HL-60 (cell line): ENCODE data around the gene MBNL1.

Experiments used
- DNase-seq, 2 experiments: peaks; one replicate each; pipeline ENCODE4 v3.0.0-alpha.2; 2010 to 2020; ENCODE audit warnings: low read depth in 1 of 2, low spot score in 1 of 2
- H3K27ac ChIP-seq: fragments of 250-450 bp; sonication (Bioruptor Pico); replicated peaks from 2 replicates; pipeline ENCODE4 v1.5.1; 2020; ENCODE audit warnings: mild to moderate bottlenecking, moderate library complexity
- H3K27me3 ChIP-seq: fragments of 250-450 bp; sonication (Bioruptor Pico); 2 replicates; pipeline ENCODE4 v1.5.1; 2021; ENCODE audit warnings: mild to moderate bottlenecking, moderate library complexity; ENCODE audit not compliant: insufficient read depth, poor library complexity, severe bottlenecking
- H3K4me3 ChIP-seq: replicated peaks from 2 replicates; pipeline ENCODE4 v1.5.1; 2011; ENCODE audit warnings: mild to moderate bottlenecking, control low read depth, low read length; ENCODE audit not compliant: insufficient read depth
- CTCF ChIP-seq: IDR thresholded peaks from one replicate; pipeline ENCODE4 v1.5.1; 2011; ENCODE audit warnings: low read length, control low read depth, inconsistent platforms; ENCODE audit not compliant: insufficient read depth
- GABPA ChIP-seq: IDR thresholded peaks from 2 replicates; pipeline ENCODE4 v1.6.1; 2012; ENCODE audit warnings: low read depth
- POLR2AphosphoS5 ChIP-seq: IDR thresholded peaks from 2 replicates; pipeline ENCODE4 v1.6.1; 2012; ENCODE audit warnings: low read depth
- REST ChIP-seq: IDR thresholded peaks from 2 replicates; pipeline ENCODE4 v1.6.1; 2012; ENCODE audit warnings: low read depth; ENCODE audit not compliant: insufficient replicate concordance
- SPI1 ChIP-seq: IDR thresholded peaks from 2 replicates; pipeline ENCODE4 v1.6.1; 2012; ENCODE audit warnings: low read depth, mild to moderate bottlenecking, borderline replicate concordance

Gene MBNL1

GRCh38 chr3:152444029-152444641, 175.4 kb downstream of the MBNL1 start:
- Histone ChIP-seq H3K27me3 (no peaks in the 10 kb centered on the region), H3K4me3 (no peak overlapping the region), H3K27ac (no peak overlapping the region)
- TF ChIP-seq SPI1 (no peak), REST (no peak), GABPA (no peak), CTCF (peak; percentile 15), POLR2AphosphoS5 (no peak)
- no peak for DNase-seq

DNA sequence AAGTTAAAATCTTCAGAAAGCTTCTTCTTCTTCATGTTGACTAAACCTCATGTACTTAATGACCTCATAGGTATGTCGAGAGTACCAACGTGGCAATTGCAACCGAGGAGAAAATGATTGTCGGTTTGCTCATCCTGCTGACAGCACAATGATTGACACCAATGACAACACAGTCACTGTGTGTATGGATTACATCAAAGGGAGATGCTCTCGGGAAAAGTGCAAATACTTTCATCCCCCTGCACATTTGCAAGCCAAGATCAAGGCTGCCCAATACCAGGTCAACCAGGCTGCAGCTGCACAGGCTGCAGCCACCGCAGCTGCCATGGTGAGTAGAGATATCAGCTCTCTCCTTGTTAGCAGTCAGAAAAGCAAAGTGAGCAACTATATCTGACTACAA, 176.5 kb downstream of the MBNL1 start:
- TF ChIP-seq CTCF, result no peak
- TF ChIP-seq POLR2AphosphoS5, result no peak
- TF ChIP-seq REST, result no peak
- no peak for TF ChIP-seq GABPA
- TF ChIP-seq SPI1, result no peak
- H3K27me3 ChIP-seq, result no peaks in the 10 kb centered on the region
- H3K27ac ChIP-seq, result no peak overlapping the region
- H3K4me3 ChIP-seq, result no peak overlapping the region
- DNase-seq, result no peak

GRCh38 chr3:152446495-152446894, 177.8 kb downstream of the MBNL1 start:
- Histone ChIP-seq H3K27me3 (no peaks in the 10 kb centered on the region), H3K27ac (no peak overlapping the region), H3K4me3 (no peak overlapping the region)
- no peak for DNase-seq
- no peak for TF ChIP-seq POLR2AphosphoS5
- TF ChIP-seq SPI1, result no peak
- no peak for TF ChIP-seq GABPA
- no peak for TF ChIP-seq CTCF
- no peak for TF ChIP-seq REST
